ENCODE measurements around the gene MUC16.

The MUC16 gene

DNA sequence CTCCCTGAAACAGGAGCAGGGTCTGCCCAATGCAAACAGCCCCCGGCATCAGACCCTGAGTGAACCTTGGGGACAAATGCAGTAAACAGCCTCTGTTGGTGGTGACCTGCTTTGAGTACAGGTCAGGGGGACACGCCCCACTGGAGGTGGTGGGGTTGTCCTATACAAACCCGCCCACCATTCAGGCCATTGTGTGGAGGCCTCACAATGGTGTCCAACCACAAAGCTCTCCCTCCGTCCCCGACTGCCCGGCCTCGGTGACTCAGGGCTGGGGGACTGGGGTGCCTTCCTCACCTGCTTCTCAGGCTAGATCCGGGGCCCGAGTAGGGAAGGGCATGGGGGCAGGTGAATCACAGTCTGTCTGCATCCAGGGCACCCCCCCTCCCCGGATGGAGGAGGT is 1.5 kb downstream of the MUC16 start:
- no peak for DNase-seq

DNA sequence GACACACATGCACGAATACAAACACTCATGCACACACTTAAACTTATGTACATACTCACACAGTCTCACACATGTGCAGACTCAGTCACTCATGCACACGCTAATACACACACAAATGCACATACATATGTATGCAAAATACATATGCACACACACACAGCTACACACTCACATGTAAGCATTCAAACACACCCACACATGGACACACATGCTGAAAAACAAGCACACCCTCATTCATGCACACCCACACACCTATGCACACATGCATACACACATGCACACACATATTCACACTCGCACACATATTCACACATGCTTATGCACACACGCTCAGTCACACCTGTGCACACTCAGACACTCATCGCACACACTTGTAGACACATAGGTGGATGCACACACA is 9.3 kb downstream of the MUC16 start:
- no peak for DNase-seq

DNA sequence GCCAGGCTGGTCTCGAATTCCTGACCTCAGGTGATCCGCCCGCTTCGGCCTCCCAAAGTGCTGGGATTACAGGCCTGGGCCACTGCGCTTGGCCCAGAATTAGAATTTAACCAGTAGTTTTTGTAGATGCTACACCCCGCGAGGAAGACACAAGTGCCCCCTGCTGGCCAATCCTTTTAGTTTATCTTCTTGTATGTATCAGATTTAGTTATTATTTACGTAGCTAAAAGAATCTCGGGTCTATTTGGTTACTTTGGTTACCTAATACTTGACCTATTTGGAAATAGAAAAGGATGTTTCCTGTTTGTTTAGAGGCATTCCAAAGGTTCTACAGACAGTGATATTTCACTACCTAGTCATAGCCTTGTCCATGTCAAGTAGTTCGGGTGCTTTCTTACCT is 22.0 kb downstream of the MUC16 start:
- DNase-seq = peak; percentile 30

DNA sequence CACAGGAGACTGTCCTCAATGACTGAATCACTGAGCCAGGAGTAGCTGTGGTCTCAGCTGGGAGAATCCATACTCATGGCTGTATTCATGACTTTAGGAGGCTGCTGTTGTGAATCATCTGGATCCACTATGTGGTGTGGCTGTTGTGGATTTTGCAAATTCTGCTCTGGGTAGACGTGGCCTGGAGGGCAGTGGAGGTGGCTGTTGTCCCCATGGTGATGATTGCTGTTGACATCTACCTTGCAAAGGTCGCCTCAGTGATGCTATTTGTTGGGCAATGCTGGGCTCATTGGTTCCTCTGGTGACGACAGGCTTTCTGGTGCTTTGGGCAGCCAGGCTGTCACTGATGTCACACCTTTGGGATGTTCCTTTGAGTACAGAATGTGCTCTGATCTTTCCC is 23.9 kb downstream of the MUC16 start:
- DNase-seq = no peak

DNA sequence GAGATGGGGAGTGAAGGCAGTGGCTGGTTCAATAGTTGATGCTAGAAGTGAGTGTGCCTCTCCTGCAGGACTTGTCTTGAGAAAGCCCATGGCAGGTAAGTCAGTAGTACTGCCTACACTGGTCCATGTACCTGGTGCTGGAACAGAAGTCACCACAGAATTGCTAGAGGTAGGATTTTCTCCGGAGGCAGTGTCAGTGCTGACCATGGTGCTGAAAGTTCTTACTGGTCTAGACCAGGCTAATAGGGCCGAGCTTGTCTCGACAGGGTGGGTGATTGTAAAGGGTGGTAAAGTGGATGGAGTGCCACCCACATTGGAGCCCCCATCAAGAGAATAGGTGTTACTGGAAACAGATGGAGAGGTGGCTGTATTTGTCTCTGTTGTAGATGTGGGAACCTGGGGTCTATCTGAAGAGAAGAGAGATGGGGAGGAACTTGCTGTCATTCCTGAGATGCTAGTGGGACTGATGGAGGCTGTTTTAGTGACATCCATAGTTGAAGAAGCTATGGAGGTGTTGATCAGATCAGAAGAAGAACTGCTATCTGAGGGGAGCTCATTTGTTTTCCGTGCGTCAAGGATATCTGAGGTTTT is 36.6 kb downstream of the MUC16 start:
- DNase-seq = no peak

DNA sequence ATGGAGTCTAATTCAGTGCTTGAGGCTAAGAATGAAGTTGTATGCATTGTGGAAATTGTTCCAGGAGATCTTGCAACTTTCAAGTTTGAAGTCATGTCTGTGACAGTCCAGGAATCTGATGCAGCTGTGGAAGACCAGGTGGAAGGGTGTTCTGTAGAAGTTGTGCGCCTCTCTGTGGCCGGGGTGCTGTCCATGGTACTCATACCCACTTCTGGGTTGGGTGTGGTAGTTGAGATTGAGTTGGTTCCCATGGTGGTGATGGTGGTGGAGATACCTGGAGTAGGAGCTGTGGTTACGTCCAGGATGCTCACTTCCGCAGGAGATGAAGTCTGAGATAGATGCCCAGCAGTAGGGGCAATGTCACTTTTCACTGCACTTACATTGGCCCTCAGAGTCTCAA is 44.3 kb downstream of the MUC16 start:
- DNase-seq = no peak

Measured in stimulated activated CD4-positive, alpha-beta T cell treated with anti-CD3 and anti-CD28 coated beads, Interleukin-12 subunit alpha, Interleukin-12 subunit beta, amount 100 ng/mL, for 4 hours (primary cell).